Parathyroid adenoma (tissue), 2 donors: Measurements from ENCODE around the gene WDR38.

Experiments
- H2AFZ ChIP-seq: fragments of 300-600 bp; sonication (generic); one replicate; pipeline ENCODE4 v1.7.0; 2017; ENCODE audit warnings: antibody characterized with exemption, mild to moderate bottlenecking
- H3K27ac ChIP-seq: fragments of 300-600 bp; sonication (generic); one replicate; pipeline ENCODE4 v1.7.0; 2017
- H3K27me3 ChIP-seq: fragments of 300-600 bp; sonication (generic); one replicate; pipeline ENCODE4 v1.7.0; 2017; ENCODE audit warnings: low read length; ENCODE audit not compliant: control insufficient read depth, insufficient read depth
- H3K36me3 ChIP-seq: fragments of 300-600 bp; sonication (generic); one replicate; pipeline ENCODE4 v1.7.0; 2017; ENCODE audit warnings: low read length; ENCODE audit not compliant: control insufficient read depth, insufficient read depth
- H3K4me1 ChIP-seq: fragments of 300-600 bp; sonication (generic); one replicate; pipeline ENCODE4 v1.7.0; 2017; ENCODE audit warnings: control low read depth
- H3K4me2 ChIP-seq: fragments of 300-600 bp; sonication (generic); one replicate; pipeline ENCODE4 v1.7.0; 2017; ENCODE audit warnings: low read length
- H3K4me3 ChIP-seq: fragments of 300-600 bp; sonication (generic); one replicate; pipeline ENCODE4 v1.7.0; 2017; ENCODE audit warnings: low read depth, low read length
- H3K79me2 ChIP-seq: fragments of 300-600 bp; sonication (generic); one replicate; pipeline ENCODE4 v1.7.0; 2017; ENCODE audit warnings: control low read depth
- H3K9ac ChIP-seq: fragments of 300-600 bp; sonication (generic); one replicate; pipeline ENCODE4 v1.7.0; 2017; ENCODE audit warnings: mild to moderate bottlenecking
- H3K9me3 ChIP-seq: fragments of 300-600 bp; sonication (generic); one replicate; pipeline ENCODE4 v1.7.0; 2017; ENCODE audit warnings: low read length; ENCODE audit not compliant: control insufficient read depth
- TF ChIP-seq, protein P1 (sequence below): fragments of 300-600 bp; sonication (generic); IDR thresholded peaks from one replicate; pipeline ENCODE4 v1.7.0; 2017; ENCODE audit warnings: antibody characterized with exemption, mild to moderate bottlenecking
- donor health status: primary hyperparathyroidism.

WDR38 gene

DNA sequence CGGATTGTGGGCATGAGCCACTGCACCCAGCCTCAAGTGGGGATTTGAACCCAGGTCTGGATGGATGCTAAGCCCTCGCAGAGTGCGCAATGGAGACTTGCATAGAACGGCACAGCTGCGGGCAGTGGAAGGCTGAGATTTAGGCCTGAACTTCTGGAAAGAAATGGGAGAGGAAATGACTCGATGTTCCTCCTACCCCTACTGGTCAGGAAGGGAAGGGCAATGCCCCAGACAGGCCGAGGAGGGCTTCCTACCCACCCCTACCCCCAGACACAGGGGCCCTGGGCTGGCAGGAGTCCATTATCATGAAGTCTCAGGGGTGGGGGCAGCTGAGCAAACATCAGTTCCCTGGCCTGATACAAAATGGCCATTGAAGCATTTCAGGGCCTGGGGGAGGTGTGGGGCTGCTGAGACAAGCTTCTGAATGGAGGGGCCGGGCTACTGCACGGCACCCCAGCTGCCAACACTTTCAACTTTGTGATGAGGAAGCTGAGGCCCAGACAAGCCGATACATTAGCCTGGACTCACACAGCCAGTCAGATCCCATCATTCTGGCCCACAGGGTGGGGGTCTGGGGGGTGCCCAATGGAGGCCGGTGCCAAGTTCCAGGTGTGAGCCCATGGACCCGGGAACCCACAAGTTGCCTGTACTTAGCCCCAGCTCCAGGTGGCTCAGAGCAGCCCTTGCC, 13.5 kb upstream of the WDR38 start:
- no peaks in the 10 kb centered on the region for H3K9me3 ChIP-seq
- no peak overlapping the region for H3K27ac ChIP-seq
- no peaks in the 10 kb centered on the region for H3K27me3 ChIP-seq
- H3K36me3 ChIP-seq = no peaks in the 10 kb centered on the region
- H3K4me3 ChIP-seq = no peak overlapping the region
- H3K4me2 ChIP-seq = no peak overlapping the region
- TF ChIP-seq, protein P1, sequence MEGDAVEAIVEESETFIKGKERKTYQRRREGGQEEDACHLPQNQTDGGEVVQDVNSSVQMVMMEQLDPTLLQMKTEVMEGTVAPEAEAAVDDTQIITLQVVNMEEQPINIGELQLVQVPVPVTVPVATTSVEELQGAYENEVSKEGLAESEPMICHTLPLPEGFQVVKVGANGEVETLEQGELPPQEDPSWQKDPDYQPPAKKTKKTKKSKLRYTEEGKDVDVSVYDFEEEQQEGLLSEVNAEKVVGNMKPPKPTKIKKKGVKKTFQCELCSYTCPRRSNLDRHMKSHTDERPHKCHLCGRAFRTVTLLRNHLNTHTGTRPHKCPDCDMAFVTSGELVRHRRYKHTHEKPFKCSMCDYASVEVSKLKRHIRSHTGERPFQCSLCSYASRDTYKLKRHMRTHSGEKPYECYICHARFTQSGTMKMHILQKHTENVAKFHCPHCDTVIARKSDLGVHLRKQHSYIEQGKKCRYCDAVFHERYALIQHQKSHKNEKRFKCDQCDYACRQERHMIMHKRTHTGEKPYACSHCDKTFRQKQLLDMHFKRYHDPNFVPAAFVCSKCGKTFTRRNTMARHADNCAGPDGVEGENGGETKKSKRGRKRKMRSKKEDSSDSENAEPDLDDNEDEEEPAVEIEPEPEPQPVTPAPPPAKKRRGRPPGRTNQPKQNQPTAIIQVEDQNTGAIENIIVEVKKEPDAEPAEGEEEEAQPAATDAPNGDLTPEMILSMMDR = no peak
- no peaks in the 10 kb centered on the region for H3K79me2 ChIP-seq
- H3K4me1 ChIP-seq = peaks cover 5% of the 10 kb centered on the region
- H3K9ac ChIP-seq = no peak overlapping the region
- H2AFZ ChIP-seq = no peak overlapping the region

DNA sequence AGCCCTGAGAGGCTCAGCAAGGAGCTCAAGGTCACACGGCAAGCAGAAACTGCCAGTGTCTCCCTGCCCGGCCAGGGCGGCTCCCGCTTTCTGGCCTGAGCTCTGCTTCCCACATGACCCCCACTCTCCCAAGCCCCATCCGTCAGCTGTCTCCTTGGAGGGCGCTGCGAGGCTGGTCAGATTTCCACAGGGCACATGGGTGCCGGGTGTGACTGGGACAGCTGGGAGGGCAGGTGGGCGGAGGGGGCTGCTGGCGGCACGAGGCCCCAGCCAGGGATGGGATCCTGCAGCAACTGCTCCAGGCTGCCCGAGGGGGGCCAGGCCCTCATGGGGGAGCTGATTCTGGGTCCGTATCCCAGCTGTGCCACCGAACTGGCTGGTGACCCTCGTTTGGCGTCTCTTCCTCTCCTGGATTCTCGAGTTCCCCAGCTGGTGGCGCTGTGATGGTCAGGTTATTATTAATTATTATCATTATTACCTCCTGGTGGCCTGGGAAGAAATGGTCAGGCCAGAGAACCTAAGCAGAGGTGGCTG, 12.9 kb upstream of the WDR38 start:
- Histone ChIP-seq H3K79me2 (no peaks in the 10 kb centered on the region), H3K27ac (no peak overlapping the region), H3K9ac (no peak overlapping the region), H3K4me3 (no peak overlapping the region), H3K36me3 (no peaks in the 10 kb centered on the region), H3K9me3 (no peaks in the 10 kb centered on the region), H3K4me1 (peaks cover under 1% of the 10 kb centered on the region), H2AFZ (no peak overlapping the region), H3K4me2 (no peak overlapping the region), H3K27me3 (no peaks in the 10 kb centered on the region)
- TF ChIP-seq, protein P1 = no peak

DNA sequence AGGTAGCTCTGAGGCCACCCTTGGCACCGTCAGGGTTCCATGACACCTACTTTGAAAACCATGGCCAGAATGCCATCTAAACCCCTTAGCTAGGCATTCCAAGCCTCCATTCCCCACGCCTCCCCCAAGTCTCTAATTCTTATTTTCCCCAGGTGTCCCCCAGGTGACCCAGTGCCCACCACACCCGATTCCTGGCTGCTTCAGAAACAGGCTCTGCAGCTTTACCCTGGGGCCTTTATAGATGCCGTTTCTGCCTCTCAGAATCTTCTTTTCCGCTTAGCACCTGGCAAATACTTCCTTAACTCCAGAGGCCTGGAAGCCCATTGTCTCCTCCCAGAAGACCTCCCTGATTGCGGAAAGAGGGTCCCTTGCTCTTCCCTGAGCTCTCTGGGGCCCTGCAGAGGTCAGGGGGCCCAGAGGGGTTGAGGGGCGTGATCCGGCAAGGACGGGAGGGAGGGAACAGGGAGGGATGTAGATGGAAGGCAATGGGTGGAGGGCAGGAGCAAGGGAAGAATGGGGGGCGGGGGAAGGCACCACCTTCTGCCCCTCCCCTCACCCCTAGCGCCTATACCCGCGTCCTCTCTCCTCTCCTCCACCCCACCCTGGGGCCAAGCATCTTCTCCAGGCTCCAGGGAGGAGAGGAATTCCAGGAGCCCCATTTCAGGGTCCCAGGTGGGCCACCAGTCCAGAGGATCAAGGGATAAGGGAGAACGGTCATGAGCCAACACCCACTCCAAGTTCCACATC, 12.0 kb upstream of the WDR38 start:
- H2AFZ ChIP-seq = no peak overlapping the region
- H3K27me3 ChIP-seq = no peaks in the 10 kb centered on the region
- H3K79me2 ChIP-seq = no peaks in the 10 kb centered on the region
- no peak overlapping the region for H3K27ac ChIP-seq
- H3K36me3 ChIP-seq = no peaks in the 10 kb centered on the region
- no peak overlapping the region for H3K4me2 ChIP-seq
- no peaks in the 10 kb centered on the region for H3K4me1 ChIP-seq
- TF ChIP-seq, protein P1 = no peak
- H3K9ac ChIP-seq = no peak overlapping the region
- no peaks in the 10 kb centered on the region for H3K9me3 ChIP-seq
- no peak overlapping the region for H3K4me3 ChIP-seq

DNA sequence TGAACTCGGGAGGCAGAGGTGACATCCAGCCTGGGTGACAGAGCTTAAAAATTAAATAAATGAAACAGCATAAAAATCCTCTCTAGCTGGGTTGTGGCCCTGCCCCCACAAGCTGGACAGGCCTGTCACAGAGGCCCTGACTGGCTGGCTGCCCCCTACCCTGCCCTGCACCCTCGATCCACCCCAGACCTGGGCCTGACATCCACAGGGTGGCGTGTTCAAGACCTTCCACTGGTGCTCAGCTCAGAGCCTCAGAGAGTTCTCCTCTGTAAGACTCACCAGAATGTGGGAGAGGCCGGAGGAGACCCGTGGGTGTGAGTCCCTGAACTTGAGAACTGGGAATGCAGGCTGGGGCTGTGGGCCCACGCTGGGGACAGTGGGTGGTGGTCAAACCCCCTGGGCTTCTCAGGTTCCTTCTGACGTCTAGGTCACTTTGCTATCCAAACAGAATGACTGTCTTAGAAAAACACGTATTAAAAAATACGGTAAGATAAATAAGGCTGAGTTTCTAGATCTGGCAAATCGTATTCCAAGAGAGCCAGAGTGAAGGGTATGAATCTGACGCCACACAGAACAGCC, 9.7 kb upstream of the WDR38 start:
- Histone ChIP-seq H3K4me1 (no peaks in the 10 kb centered on the region), H3K79me2 (no peaks in the 10 kb centered on the region), H3K4me2 (no peak overlapping the region), H3K27ac (no peak overlapping the region), H2AFZ (no peak overlapping the region), H3K9ac (no peak overlapping the region), H3K9me3 (no peaks in the 10 kb centered on the region), H3K4me3 (no peak overlapping the region), H3K36me3 (no peaks in the 10 kb centered on the region), H3K27me3 (no peaks in the 10 kb centered on the region)
- TF ChIP-seq, protein P1 = no peak
